NCI-H2107 treated with DMSO at 0.1 percent for 48 hours (cell line): ENCODE measurements around the gene GHR.

ENCODE experiments used
- DNase-seq: peaks from one replicate; lab custom pipeline; 2025; ENCODE audit not compliant: unreplicated experiment; lab: John Stamatoyannopoulos, UW

Gene GHR

DNA sequence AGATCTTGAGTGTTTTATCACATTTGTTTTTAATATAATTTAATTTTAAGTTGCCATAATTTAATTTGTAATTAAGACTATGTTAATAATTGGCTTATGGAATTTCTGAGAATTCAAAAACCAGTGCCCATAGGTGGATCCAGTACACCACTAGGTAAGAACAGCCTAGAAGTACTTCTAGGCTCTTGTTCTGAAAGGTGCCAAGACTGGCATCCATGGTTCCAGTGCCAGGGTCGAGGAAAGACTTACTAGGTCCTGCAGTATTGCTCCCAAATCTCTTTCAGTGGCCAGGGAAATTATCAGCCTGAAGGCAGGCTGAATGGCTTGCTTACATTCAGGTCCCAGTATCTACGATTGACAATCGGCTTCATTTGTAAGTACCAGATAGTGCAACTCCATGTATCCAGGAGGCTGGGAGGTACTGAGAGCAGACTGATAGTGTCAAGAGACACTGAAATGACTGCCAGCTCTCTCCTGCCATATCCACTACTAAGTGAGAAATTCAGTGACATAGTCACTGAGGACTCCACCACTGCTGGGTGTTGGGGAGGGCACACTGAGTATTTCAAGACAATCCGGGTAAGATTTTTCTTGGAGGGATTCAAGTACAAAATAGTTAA, 174.2 kb downstream of the GHR start:
- no peak for DNase-seq

DNA sequence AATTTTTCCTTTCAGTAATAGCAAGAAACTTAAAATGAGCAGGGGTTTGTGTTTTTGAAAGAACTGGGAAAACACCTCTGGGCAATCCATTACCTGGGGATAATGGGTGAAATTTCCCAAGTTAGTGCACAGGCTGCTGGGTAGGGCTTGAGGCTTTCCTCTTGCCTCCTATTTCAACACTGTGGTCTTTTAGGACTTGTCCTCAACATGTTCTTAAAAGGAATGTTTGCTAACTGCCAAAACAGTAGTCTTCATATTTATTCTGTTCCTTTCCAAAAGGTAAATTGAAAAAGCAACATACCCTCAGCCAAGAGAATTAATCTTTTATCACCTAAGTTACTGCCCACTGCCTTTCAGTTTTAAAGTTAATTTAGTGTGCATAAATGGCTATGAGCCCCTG, 175.1 kb downstream of the GHR start:
- no peak for DNase-seq

DNA sequence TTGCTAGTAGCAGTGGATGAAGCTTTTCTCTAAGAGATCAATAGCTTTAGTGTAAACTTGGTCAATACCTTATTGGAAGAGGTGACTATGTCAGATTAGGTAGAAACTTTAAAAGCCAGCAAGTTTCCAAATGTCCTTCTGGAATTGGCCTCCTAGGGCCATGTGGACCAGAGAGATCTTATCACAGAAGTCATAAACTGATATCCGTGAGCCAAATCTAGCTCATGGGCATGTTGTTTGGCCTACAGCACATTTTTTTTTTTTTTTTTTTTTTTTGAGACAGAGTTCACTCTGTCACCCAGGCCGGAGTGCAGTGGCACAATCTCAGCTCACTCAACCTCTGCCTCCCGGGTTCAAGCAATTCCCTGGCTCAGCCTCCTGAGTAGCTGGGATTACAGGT, 175.9 kb downstream of the GHR start:
- DNase-seq = no peak

DNA sequence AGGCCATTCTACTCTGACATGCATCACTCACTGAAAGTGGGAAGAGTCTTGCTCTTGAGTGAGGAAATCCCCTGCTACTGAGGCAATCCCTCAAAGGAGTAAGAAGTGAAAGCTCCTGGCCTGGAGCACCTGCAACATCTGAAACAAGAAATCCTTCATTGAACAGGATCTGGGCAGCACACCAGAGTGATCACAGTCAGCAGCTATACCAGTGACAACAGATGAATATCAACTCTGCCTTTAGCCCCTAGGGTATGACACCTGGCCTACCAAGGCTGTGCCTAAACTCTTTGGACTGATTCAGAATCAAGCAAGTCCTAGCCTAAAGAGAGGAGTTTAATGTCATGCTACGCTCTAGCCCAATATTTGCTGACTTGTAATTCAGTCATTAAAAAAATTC, 177.2 kb downstream of the GHR start:
- DNase-seq = no peak

DNA sequence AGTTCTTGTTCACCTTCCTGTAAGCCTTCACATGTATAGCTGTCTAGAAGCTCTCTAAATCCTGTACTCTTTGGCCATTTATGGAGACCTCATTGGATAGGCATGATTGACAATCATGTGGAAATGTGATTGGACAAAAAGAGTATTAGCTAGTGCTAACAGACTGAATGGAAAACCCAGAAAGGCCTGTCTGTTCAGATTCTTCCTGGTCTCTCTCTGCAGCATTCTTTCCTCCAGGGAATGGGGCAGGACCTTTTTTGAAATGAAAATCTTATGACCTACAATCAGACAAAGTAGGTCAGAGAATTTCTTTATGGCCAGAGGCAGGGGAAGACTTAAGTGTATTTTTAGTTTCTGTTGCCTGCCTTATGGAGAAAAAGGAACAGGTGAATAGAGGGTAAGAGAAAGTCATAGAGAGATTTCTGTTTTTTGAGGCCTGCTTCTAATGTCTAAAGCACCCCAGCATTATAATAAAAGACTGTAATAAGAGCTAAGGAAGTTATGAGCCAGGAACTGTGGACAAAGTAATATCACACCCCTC, 181.0 kb downstream of the GHR start:
- no peak for DNase-seq

DNA sequence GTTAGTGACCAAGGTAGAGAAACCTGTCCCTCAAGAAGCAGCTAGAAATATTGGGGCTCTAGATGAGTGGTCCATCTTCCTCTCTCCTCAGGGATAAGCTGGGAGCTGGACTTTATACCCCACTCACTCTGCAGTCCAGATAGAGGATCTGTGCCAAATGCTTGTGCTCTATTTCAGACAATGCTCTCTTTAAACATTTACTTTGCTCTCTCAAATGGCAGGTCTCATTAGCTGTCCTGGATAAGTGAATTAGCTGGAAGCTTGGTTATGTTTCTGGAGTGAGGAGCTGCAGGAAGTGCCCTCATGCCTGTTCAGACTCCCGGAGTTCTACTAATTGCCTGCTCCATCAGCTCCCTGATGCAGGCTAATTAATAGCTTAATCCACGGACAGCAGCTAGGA, 182.3 kb downstream of the GHR start:
- no peak for DNase-seq

DNA sequence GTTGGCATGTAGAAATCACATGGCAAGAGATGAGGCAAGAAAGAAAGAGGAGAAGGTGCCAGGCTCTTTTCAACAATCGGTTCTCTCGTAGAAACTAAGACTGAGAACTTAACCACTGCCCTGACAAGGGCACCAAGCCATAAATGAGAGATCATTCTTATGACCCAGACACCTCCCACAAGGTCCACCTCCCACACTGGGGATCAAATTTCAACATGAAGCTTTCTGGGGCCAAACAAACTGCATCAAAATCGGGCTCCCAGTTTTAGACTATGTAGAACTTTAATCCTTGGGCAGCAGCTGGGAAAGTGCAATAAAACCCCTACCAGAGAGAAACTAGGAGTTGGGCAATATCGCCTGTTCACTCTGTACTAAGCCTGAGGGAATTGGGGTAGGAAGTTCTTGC, 183.2 kb downstream of the GHR start:
- DNase-seq = no peak

DNA sequence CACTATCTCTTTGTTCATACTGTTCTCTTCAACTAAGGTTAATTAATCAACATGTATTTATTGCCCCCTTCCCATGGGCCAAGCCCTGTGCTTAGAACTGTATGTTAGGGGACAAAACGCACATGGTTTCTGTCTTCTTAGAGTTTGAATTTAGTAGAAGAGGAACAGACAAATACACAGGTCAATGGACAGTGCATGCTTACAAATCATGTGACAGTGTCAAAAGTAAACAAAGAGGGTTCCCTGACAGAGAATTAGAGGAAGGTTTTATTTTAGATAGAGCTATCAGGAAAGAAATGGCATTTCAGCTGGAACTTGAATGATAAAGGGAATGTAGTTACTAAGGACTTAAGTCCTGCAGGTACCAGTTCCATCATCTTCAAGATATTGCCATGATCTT, 188.2 kb downstream of the GHR start:
- DNase-seq = no peak

DNA sequence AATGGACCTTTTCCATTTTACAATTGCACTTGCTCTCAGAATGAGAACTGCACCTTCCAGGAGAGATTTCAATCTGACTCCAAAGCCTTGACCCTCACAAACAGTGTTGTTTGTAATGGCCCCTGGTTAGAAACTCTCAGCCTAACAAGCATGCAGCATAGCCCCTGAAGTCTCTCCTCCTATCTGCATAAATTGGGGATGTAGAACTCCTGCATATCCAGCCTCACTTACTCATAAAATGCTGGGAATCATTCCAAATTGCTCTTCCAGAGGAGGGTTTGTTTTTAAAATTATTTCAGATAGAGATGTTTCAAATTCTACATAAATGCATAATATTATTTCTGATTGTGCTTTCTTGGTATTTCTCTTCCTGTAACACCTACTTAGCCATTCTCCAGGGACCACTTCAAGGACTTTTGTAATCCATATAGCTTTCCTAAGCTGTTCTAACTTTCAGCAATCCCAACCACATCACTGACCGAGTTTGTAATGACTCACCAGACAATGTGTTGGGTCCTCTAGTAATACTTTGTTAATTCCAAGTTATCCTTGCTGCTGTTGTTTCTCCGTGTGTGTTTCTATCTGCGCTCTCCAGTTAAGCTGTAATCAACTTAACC, 189.6 kb downstream of the GHR start:
- no peak for DNase-seq

DNA sequence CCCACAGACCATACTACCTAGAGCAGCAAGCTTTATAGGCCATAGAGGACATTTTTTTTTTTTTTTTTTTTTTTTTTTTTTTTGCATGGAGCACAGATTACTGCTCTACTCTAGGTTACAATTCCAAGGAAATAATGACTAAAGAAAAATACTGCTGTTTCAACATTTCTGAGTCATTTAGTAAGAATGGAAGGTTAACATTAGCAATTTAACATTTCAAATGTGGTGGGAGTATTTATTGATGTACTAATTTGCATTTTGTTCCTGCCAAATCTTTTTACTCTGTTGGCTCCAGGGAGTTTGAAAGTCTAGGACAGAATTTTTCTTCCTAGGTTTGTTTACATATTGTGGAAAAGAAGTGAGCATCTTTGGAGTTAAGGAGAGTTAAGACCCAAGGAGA, 191.3 kb downstream of the GHR start:
- DNase-seq = no peak

DNA sequence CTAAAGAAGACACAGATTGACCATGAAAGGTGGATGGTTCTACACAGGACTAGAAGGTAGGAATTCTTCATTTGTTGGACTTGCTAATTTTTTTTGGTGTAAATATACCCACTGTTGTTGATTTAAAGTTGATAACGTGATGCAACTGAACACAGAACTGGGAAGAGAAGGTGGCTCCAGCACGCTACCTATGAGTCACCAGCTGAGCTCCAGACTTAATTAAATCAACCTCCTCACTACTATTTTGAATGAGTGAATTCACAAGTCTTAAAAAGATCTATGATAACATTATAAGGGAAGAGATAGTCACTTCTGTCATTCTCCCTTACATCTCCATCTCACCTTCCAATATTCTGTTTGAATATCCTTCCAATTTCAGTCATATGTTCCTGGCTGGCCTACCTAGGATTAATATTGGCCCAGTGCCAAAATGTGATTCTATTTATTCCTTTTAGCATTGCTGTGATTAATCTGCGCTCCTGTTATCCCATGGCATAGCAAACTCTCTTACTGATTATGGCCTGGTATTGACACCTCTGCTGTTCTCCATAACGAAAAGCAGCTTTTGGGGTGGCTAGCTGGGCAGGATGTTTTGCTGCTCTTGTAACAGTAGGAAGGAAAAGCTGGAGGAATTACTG, 197.5 kb downstream of the GHR start:
- no peak for DNase-seq

DNA sequence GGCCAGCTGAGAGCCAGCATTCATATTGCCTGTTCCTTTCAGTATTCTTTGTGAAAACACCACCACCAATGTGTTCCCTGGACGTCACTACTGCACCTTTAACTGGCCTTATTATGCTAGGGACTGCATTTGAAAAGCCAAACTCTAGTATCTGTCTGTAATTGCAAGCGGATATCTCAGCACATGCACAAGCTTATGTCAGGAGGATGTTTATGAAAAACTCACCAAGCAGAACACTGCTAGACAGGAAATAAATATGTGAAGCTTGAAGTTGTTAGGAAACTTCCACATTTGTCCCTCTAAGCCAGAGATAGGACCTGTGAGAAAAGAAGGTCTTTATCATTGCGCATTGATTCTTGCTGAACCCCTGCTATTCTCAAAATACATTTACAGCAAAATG, 198.0 kb downstream of the GHR start:
- no peak for DNase-seq

DNA sequence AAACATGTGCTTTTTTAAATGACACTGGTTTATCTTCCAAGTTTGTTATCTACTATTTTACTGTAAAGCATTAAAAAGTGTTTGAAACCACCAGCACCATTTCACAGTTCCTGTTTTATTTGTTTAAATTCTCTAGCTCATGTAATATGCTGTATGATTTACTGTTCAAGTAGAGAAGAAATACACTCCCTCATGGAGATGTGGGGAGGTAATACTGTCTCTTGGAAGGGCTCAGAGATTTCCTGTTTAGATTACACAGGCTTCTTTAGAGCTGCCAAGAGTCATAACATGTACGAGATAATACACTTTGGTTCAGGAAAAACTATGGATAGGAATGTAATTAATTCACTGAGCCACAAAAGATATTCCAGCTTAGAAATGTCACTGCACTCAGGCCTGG, 198.4 kb downstream of the GHR start:
- DNase-seq = no peak

DNA sequence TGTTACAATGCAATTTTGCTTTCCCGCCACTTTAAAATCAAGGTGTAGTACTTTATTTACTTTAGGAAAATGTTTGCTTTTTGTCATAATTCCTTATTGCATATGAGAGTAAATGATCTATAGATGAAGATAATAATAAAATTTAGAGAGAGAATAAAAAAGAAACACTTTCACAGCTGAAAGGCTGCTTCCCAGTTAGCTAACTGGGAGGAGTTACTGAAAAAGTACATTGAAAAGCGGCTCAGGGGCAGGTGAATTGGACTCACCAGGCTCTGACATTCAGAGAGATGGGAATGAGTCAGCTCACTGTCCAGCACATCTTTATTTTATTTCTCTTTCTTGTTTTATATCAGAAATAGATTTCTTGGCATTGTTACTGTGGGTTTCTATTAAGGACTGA, 201.7 kb downstream of the GHR start:
- no peak for DNase-seq

DNA sequence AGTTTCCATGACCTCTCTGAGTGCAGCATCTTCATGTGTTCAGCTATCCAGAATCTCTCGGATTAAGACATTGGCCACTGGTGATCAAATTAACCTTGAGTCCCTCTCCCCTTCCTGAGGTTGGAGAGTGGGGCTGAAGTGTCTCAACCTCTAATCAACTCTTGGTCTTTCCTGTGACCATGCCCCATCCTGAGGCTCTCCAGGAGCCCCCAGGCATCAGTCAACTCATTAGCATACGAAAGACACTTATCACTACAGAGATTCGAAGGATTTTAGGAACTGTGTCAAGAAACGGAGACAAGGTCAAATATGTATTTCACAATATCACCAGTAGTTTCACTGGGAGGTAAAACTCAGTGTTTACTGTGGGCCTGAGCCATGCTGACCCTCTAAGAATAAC, 203.2 kb downstream of the GHR start:
- no peak for DNase-seq

DNA sequence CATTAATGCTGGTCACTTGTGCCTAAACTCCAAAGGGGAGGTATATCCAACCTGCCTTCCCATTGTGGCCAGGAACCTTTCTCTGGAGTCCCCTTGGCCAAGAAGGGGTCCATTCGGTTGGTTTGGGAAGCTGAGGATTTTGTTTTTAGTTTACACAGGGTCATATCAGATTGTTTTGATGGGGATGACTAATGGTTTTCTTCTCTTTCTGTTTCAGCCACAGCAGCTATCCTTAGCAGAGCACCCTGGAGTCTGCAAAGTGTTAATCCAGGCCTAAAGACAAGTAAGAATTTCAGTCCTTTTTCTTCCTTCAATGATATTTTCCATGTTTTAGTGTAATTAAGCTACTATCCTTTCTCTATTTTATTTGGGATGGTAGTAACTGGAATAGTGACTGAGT, 205.6 kb downstream of the GHR start:
- DNase-seq = no peak

DNA sequence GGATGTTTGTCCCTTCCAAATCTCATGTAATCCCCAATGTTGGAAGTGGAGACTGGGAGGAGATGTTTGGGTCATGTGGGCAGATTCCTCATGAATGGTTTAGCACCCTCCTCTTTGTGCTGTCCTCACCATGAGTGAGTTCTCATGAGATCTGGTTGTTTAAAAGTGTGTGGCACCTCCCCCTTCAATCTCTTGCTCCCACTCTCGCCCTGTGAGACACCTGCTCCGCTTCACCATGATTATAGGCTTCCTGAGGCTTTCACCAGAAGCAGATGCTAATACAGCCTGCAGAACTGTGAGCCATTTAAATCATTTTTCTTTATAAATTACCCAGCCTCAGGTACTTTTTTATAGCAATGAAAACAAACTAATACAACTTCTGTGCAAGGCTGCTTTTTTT, 206.0 kb downstream of the GHR start:
- DNase-seq = no peak

DNA sequence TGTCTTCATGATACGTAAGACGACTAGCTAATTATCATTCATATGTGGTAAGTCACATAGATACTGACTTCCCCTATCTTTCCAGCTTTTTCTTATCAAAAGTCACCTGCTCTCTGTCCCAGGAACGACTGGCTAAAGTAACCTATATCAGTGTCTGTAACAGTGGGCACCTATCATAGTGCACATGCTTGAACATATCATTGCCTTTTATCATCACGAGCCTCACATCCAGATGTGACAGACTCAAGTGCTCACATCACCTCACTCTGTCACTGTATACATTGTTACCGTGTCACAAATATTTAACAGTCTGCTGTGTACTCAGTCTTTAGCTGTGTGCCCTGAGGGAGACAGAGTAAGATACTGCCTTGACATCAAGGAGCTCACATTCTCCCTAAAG, 208.0 kb downstream of the GHR start:
- DNase-seq = no peak

DNA sequence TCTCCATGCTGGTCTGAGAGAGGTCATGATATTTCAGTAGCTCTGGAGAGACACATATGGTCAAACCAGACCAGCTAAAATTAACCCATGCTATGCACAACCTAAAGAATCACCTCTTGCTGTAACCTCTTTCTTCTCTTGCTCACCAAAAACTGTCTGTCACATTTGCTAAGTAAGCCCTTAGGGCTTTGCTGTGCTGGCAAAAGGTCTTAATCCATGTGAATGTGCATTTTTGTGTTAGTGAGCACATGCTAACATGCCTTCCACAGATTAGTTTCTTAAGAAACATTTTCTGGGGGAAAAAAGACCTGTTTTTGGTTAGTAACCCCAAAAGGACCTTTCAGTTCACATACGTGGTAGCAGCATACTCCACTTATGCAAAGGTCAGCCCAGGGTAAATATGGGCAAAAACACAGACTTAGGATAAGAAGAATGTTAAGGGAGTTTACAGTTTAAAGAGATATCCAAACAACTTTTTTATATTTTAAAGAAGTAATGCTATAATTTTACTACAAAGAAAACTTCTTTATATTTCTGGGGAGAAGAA, 209.2 kb downstream of the GHR start:
- no peak for DNase-seq

DNA sequence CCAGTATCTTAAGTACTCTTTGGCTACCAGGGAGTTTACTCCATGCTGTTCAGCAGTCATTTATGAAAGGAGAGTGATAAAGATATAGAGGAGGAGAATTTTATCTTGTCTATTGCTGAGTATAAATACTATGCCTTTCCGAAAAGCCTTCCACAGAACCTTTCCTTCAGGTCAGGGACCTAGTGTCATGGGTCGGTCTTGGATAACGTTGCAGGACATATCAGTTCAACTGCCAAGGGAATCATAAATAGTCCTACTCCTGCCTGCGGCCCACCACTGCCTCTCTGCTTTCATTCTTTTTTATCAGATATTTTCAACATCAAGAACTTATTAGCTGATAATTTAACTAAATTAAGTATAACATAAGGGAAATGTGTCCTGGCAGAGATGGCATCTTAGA, 211.3 kb downstream of the GHR start:
- no peak for DNase-seq

DNA sequence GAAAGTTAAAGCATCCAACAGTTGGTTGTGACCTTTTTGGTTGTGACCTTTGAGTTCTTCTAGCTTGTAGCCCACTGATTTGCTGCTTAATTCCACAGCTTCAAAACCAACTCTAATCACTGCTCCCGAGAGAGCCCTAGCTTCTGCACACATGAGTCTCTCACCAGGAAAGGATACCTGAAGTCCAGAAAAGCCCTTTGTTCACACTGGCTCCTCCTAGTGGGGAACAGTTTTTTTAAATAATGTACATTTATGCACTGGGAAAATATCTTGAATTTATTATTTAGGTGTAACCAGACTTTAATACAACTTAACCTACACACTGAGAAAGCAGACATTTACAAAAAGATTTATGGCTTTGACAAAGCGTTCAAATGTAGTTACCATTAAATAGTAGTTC, 213.2 kb downstream of the GHR start:
- no peak for DNase-seq

DNA sequence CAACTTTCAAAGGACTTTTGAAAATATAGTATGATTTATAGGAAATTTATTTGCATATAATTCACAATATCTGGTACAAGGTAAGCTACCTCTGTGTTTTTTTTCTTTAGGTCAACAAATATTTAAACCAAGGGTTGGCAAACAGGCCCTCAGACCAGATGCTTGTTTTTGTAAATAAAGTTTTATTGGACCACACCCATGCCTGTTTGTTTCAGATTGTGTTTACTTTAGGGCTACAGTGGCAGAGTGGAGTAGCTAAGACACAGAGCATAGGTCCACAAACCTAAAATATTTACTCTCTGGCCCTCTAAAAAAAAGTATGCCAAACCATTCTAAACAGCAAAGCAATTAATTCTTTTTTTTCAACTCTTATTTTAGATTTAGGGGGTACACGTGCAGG, 213.7 kb downstream of the GHR start:
- no peak for DNase-seq
